HG03469 (cell line): ENCODE measurements around the gene DNM1.
"Not testable (repeated sequence)": the region's sequence is repeated elsewhere in the genome, so short reads cannot be mapped to it uniquely, and the experiment has no call there.

Experiments
- ATAC-seq: cut with Tn5 transposase; IDR thresholded peaks from one replicate; pipeline ENCODE4 v1.9.1; 2021; ENCODE audit warnings: mild to moderate bottlenecking, moderate library complexity, moderate number of reproducible peaks; ENCODE audit not compliant: unreplicated experiment

The DNM1 gene

GRCh38 chr9:128175726-128176125 is 27.5 kb upstream of the DNM1 start:
- no peak for ATAC-seq

GRCh38 chr9:128178806-128179431 is 24.3 kb upstream of the DNM1 start:
- ATAC-seq, result no peak

GRCh38 chr9:128180001-128180400 is 23.2 kb upstream of the DNM1 start:
- no peak for ATAC-seq

GRCh38 chr9:128180447-128180846 is 22.7 kb upstream of the DNM1 start:
- ATAC-seq, result no peak

- ATAC-seq, result not testable (repeated sequence)
Observed at GRCh38 chr9:128181480-128181879, 21.7 kb upstream of the DNM1 start.

GRCh38 chr9:128182893-128183588 is 20.1 kb upstream of the DNM1 start:
- no peak for ATAC-seq

- no peak for ATAC-seq
Observed at GRCh38 chr9:128185979-128186965, 16.9 kb upstream of the DNM1 start.

GRCh38 chr9:128187361-128187760 is 15.8 kb upstream of the DNM1 start:
- ATAC-seq, result no peak

- no peak for ATAC-seq
Observed at GRCh38 chr9:128188209-128188608, 15.0 kb upstream of the DNM1 start.

- no peak for ATAC-seq
Observed at GRCh38 chr9:128190013-128190412, 13.2 kb upstream of the DNM1 start.

- ATAC-seq, result no peak
Observed at GRCh38 chr9:128190516-128191405, 12.4 kb upstream of the DNM1 start.

GRCh38 chr9:128191406-128192046 is 11.7 kb upstream of the DNM1 start, which contains the start of gene CIZ1:
TSS of gene CIZ1 (minus strand) at chr9:128191572. CDS start at chr9:128190857, 715 bp downstream.
- ATAC-seq, result peak; percentile 53

GRCh38 chr9:128192601-128193371 is 10.4 kb upstream of the DNM1 start:
- ATAC-seq, result no peak

GRCh38 chr9:128193469-128194096 is 9.6 kb upstream of the DNM1 start:
- no peak for ATAC-seq

- ATAC-seq, result no peak
Observed at GRCh38 chr9:128201441-128202369, 1.5 kb upstream of the DNM1 start.

GRCh38 chr9:128202648-128203023 is 543 bp upstream of the DNM1 start:
- no peak for ATAC-seq

GRCh38 chr9:128203707-128204551 is 750 bp downstream of the DNM1 start:
- no peak for ATAC-seq
